Measurements from ENCODE around the gene ACTN4.

Gene ACTN4

GRCh38 chr19:38638461-38638860, 9.0 kb upstream of the ACTN4 start:
- no peak for DNase-seq

DNA sequence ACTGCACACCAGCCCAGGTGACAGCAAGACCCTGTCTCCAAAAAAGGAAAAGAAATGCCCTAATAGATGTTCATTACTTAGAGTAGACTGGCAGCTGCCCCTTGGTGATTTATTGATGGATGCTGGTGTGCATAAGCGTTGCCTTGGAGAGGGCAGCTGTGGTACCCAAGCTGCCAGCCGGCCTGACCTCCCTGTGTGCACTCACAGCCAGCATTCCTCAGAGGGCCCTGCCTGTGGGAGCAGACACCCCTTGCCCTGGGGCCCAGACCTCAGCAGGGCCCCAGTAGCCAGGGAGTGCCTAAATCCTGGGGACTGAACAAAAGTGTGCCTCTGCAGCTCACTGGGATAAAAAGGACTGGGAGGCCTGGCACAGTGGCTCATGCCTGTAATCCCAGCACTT, 7.8 kb upstream of the ACTN4 start:
- no peak for DNase-seq

GRCh38 chr19:38640368-38640767, 7.1 kb upstream of the ACTN4 start:
- no peak for DNase-seq

DNA sequence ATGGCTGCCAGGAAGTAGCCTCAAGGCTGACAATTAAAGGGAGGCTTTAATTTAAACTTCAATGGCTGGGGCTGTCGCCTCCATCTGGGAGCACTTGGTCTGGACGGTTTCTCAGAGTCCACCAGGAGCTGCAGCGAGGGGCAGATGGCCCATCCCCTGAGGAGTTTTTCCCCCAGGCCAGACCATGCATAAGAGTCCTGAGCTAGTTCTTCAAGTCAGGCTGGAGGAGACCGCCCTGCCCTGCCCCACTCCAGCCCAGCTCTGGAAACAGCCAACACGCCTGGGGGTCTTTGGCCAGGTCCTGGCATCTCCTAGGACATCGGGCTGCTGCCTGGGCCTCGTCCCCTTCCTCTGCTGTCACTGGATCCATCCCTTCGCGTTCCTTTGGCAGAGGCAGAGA, 5.3 kb upstream of the ACTN4 start:
- no peak for DNase-seq

- DNase-seq, result no peak
These were observed 2.7 kb upstream of the ACTN4 start for GRCh38 chr19:38644719-38645118.

DNA sequence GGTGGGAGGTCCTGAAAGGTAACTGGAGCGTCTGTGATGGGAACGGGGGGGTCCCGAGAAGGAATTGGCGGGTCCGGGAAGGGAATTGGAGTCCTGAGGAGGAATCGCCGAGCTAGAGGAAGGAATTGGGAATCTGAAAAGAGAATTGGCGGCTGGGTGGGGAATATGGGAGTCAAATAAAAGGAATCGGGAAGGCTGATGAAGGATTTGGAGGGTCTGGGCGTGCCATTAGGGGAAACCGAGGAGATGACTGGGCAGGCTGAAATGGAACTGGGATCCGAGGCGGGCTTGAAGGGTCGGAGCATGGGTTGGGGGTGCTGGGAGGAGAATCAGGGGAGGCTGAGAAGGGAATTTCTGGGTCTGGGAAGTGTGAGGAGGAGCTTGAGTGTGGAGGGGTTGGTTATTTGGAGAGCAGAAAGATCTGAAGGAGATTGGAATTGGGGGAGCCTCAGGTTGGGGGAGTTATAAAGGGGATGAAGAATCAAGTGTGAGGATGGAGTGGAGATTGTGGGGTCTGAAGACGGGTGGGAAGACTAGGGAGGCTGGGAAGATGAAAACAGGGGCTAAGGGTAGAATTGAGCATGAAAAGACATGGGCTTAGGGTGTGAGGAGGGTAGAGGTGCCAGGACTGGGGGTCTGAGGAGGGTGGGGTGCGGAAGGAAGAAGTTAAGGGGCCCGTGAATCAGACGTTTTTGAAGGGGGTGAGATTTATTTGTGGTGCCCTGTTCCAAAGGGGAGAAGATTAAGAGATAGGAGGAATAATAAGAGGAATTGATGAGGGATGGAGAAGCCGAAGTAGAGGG, 718 bp downstream of the ACTN4 start:
- no peak for DNase-seq

DNA sequence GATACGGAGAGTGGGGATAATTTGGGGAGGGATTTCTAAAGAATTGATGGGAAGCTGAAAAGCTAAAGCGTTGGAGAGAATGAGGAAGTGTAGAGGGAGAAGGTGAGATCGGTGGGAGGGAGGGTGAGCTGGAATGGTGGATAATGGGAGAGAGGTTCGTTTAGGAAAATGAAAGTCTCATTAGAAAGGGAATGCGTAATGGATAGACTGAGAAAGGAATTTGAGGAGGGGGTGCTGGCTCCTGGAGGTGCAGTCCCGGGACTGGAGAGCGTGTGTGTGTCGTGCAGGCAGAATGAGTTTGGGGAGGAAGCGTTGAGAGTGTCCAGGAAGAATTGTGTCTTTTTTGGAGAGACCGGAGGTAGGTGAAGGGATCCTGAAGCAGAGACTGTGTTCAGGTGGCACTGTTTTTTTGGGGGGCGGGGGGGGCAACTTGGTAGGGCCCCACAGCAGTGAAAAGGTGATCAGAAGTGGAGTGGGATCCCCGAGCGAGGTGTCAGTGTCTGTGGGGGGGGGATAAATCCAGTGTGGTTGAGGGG, 1.4 kb downstream of the ACTN4 start:
- no peak for DNase-seq

GRCh38 chr19:38649305-38650171, 2.1 kb downstream of the ACTN4 start:
- DNase-seq, result no peak

DNA sequence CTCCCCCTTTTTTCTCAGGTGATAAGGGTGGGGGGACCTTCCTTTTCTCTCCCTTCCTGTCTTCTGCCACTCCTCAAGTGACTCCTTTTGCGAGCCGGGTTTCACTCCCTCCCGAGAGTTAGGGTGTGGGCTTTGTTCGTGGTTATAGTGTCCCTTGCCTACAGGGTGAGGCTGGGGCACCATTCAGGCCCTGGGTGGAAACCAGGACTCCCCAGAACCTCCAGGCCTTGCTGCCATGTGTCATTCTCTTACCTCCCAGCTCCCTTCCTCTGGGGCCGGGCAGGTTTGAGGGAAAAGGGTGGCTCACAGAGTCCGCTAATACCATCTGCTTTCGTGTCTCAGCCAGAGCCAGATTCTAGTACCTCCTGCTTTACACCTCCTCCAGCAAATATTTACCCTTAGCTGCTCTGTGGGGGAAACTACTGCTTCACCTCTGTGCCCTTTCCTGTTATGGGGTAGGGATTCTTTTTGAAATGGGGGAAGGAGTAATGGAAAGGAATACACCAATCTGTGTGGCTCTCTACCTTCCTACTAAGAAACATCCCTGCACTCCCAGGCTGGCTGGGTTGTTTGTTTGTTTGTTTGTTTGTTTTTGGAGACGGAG, 2.8 kb downstream of the ACTN4 start:
- no peak for DNase-seq

- no peak for DNase-seq
These were observed 3.6 kb downstream of the ACTN4 start for GRCh38 chr19:38650911-38651584.

GRCh38 chr19:38653028-38653571, 5.7 kb downstream of the ACTN4 start:
- peak; percentile 41 for DNase-seq

DNA sequence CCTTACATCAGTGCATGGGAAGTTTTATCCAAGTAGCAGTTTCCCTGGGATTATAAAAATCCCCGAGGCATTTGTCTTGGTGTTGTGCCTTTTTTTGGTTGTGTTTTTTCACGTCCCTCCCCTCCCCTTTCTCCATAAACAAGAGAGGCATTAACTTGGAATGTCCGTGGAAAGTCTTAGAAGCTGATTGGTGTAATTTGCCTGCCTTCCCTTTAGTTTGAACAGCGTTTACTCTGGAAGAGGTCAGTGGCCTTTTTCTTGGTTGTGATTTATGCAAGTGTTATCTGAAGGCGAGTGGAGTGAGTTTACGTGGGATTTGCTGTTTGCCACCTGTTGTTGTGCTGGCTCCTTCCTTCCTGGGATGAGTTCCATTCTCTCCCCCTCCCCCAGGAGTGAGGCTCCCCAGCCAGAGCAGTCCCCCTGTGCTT, 7.2 kb downstream of the ACTN4 start:
- DNase-seq, result no peak

- no peak for DNase-seq
These were observed 7.8 kb downstream of the ACTN4 start for GRCh38 chr19:38655148-38655824.

DNA sequence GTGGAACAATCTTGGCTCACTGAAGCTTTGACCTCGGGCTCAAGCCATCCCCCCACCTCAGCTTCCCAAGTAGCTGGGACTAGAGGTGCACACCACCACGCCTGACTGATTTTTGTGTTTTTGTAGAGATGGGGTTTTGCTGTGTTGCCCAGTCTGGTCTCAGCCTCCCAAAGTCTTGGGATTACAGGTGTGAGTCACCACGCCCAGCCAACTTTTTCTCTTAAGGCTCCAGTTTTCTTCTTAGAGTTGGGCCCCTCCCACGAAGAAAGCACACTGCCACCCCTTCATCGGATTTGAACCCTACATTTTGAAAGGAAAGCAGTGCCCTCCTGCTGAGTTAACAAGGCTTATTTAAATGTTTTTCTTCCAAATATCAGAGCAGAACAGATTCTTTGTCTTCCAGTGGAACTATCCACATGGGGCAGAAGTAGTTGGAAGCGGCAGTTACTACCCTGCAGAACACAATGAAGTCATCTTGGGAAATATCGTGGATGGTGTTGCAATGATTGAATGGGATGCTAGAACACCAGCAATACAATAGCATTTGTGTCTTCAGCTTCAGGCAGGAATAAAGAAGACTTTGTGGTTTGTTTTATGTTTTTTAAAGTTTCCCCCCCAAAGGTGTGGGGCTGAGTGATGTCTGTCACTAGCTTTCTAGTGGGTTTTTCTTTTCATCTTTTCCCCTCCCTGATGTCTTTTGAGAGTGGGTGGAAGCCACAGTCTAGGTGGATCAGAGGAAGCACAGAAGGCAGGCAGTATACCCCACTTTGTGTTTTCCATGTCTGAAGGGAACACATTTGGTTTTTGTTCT, 8.9 kb downstream of the ACTN4 start:
- no peak for DNase-seq

- DNase-seq, result no peak
These were observed 10.3 kb downstream of the ACTN4 start for GRCh38 chr19:38657633-38658222.

DNA sequence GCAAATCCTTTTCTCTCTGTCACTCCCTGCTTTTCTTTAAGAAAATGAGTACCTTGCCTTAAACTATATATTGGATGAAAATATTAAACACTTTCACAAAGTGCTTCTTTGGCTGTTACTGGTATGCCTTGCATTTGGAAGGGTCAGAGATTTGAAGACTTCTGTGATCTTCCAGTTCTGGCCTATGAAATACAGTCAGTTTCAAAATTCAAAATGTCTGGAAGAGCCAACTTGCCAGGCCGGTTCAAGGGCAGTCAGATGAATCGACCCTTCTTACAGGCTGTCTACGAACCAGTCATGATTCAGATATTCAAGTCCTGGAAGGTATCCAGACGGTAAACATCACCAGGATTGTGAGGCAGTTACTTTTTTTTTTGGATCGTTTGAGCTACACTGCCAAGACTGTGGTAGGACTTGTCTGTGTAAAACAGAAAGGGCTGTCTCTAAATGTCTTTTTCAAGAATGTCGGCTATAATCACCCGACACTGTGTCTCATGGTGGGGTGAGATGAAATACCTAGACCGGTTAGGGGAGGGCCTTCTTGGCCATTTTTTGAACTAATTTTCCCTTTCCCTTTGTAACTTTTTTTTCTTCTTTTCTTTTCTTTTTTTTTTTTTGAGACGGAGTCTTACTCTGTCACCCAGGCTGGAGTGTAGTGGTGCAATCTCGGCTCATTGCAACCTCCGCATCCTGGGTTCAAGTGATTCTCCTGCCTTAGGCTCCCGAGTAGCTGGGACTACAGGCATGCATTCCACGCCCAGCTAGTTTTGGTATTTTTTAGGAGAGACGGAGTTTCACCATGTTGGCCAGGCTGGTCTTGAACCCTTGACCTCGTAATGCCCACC, 11.2 kb downstream of the ACTN4 start:
- peak; percentile 82 for DNase-seq

GRCh38 chr19:38660724-38661123, 13.3 kb downstream of the ACTN4 start:
- DNase-seq, result no peak

- no peak for DNase-seq
These were observed 13.7 kb downstream of the ACTN4 start for GRCh38 chr19:38661136-38661535.

DNA sequence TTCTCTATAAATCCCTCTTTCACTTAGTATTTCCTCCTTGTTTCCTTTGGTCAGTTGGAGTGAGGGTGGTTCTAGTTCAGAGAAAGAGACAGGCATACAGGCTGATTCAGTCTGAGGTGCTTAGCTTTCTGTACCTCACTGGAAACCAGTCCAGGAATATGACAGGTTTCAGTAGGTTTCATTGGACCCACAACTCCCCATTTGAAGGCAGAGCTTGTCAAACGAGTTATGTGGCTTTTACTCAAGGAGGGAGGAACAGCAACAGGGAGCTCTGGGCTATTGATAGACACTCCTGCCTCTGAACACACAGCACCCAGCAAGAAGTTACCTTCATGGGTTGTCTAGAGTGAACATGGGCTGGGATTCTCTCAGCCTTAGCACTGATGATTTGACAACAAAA, 14.5 kb downstream of the ACTN4 start:
- peak; percentile 92 for DNase-seq

Data from NCI-H510A treated with DMSO at 0.1 percent for 48 hours (cell line).